Keratinocyte (primary cell): Measurements from ENCODE around the gene BCL7A.

Experiments used
- CTCF ChIP-seq, 3 experiments: IDR thresholded peaks in 1 of 3; conservative IDR thresholded peaks in 1 of 3; optimal IDR thresholded peaks in 1 of 3; 2 replicates in 2 of 3; 3 replicates in 1 of 3; pipeline versions ENCODE3 to v1.5.1; 2011; ENCODE audit warnings: low read length in 3 of 3, mild to moderate bottlenecking in 3 of 3, moderate library complexity in 2 of 3, control low read depth in 1 of 3, inconsistent platforms in 1 of 3; ENCODE audit not compliant: insufficient read depth in 2 of 3; ENCODE audit errors: extremely low read depth in 1 of 3
- EZH2 ChIP-seq: IDR thresholded peaks from one replicate; pipeline ENCODE4 v1.6.1; 2012; ENCODE audit warnings: inconsistent platforms, mild to moderate bottlenecking, low read length, moderate library complexity

GRCh38 chr12:122057769-122058168 is 36.1 kb downstream of the BCL7A start:
- TF ChIP-seq CTCF (optimal IDR thresholded peaks at IDR 0.05 in 1 of 3, IDR thresholded peaks at IDR 0.05 in 1 of 3, conservative IDR thresholded peaks at IDR 0.05 in 1 of 3; ENCODE audit: extremely low read depth in 1 of 3, insufficient read depth in 2 of 3, low read length in 3 of 3) (no peak), EZH2 (no peak)
